Body of pancreas (tissue), 4 donors: ENCODE measurements around the gene LRRK1.

Source experiments
- POLR2A ChIP-seq, 3 donors: fragments of 450-650 bp; IDR thresholded peaks; one replicate each; pipeline ENCODE4 v1.6.1; 2016; ENCODE audit warnings: antibody characterized with exemption in 3 of 3, mild to moderate bottlenecking in 2 of 3
- TF ChIP-seq, protein P1 (sequence below), 7 experiments: fragments of 450-650 bp in 4 of 7; fragments of 200-600 bp in 3 of 7; sonication (generic) in 3 of 7; IDR thresholded peaks; one replicate each; pipeline ENCODE4 v1.5.1; 2016 to 2019; ENCODE audit warnings: antibody characterized with exemption in 7 of 7

DNA sequence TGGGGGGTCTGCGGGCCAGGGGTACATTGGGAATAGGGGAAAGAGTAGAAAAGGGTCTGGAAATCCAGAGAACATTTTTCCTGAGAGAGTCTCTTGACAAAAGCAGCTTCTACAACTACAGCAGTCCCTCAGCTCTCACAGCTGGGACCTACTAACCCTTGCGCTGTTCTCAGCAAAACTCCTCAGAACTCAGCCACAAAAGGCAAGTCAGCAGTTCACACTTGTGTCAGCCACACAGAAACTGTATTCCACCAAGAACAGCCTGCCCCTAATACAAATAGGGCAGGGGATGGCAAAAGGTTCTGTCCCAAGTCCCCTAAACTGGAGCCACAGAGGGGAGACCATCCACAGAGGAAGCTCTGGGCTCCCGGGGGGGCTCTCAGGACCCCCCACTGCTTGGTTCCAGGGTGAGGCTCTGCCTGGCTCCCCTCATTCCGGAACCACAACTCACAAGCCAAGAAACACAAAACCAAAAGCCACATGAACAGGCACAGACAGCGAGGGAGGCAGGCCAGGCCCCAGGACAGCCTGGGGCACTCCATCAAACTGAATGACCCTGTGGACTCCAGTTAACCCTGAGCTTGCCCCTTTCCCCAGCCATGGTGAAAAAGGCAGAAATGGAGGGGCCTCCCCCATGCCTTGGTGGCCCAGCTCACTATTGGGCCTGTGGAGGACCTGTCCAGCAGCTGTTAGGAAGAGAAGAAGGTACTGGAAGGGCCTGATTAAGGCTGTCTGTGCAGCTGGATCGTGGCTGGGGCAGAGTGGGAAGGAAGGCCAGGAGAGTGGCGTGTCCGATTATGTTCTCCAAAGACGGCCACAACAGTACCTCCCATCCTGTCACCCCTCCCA, 170.6 kb downstream of the LRRK1 start:
- TF ChIP-seq, protein P1, sequence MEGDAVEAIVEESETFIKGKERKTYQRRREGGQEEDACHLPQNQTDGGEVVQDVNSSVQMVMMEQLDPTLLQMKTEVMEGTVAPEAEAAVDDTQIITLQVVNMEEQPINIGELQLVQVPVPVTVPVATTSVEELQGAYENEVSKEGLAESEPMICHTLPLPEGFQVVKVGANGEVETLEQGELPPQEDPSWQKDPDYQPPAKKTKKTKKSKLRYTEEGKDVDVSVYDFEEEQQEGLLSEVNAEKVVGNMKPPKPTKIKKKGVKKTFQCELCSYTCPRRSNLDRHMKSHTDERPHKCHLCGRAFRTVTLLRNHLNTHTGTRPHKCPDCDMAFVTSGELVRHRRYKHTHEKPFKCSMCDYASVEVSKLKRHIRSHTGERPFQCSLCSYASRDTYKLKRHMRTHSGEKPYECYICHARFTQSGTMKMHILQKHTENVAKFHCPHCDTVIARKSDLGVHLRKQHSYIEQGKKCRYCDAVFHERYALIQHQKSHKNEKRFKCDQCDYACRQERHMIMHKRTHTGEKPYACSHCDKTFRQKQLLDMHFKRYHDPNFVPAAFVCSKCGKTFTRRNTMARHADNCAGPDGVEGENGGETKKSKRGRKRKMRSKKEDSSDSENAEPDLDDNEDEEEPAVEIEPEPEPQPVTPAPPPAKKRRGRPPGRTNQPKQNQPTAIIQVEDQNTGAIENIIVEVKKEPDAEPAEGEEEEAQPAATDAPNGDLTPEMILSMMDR (IDR thresholded peaks at IDR 0.05): no peak
- no peak for TF ChIP-seq POLR2A (IDR thresholded peaks at IDR 0.05)
